Cardiac fibroblast (primary cell): ENCODE measurements around the gene MRPL10.

Experiments used
- DNase-seq, 2 donors: peaks; one replicate each; pipeline versions ENCODE4 v3.0.0 to v3.0.0-alpha.2; 2010; ENCODE audit warnings: low read depth in 2 of 2
- H3K4me3 ChIP-seq, 2 donors: replicated peaks in 1 of 2; 1 replicate in 1 of 2; 2 replicates in 1 of 2; pipeline ENCODE4 v1.5.1; 2011; ENCODE audit warnings: low read depth in 2 of 2, low read length in 2 of 2, mild to moderate bottlenecking in 2 of 2, moderate library complexity in 1 of 2
- CTCF ChIP-seq: IDR thresholded peaks from one replicate; pipeline ENCODE4 v1.5.1; 2011; ENCODE audit warnings: low read depth, mild to moderate bottlenecking, low read length, inconsistent platforms

Gene MRPL10

GRCh38 chr17:47808830-47809480, 22.4 kb downstream of the MRPL10 start:
- DNase-seq, result no peak
- no peak overlapping the region for H3K4me3 ChIP-seq
- TF ChIP-seq CTCF, result no peak

- H3K4me3 ChIP-seq, result no peak overlapping the region
- no peak for DNase-seq
- TF ChIP-seq CTCF, result no peak
Measured at GRCh38 chr17:47808036-47808829, 23.1 kb downstream of the MRPL10 start.

GRCh38 chr17:47807421-47807820, 23.9 kb downstream of the MRPL10 start:
- TF ChIP-seq CTCF, result no peak
- no peak for DNase-seq
- no peak overlapping the region for H3K4me3 ChIP-seq

GRCh38 chr17:47806913-47807255, 24.5 kb downstream of the MRPL10 start:
- DNase-seq, result no peak
- no peak for TF ChIP-seq CTCF

GRCh38 chr17:47806026-47806912, 25.1 kb downstream of the MRPL10 start:
- DNase-seq, result no peak
- H3K4me3 ChIP-seq, result no peak overlapping the region
- no peak for TF ChIP-seq CTCF

More at GRCh38 chr17:47806913-47807255, 24.5 kb downstream of the MRPL10 start:
- no peak overlapping the region for H3K4me3 ChIP-seq

GRCh38 chr17:47804461-47804860, 26.9 kb downstream of the MRPL10 start:
- no peak for TF ChIP-seq CTCF
- no peak for DNase-seq
- no peak overlapping the region for H3K4me3 ChIP-seq
